ENCODE measurements around the gene COPZ2.
"Not testable (repeated sequence)": the region's sequence is repeated elsewhere in the genome, so short reads cannot be mapped to it uniquely, and the experiment has no call there.

The COPZ2 gene, protein sequence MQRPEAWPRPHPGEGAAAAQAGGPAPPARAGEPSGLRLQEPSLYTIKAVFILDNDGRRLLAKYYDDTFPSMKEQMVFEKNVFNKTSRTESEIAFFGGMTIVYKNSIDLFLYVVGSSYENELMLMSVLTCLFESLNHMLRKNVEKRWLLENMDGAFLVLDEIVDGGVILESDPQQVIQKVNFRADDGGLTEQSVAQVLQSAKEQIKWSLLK

GRCh38 chr17:48037036-48037837 lies at the start of gene COPZ2:
Gene COPZ2, minus strand, starts transcription at chr17:48037797. Its CDS starts 20 bp downstream, at chr17:48037777.
- peak; percentile 36 to 47 for DNase-seq (ENCODE audit: low read depth in 2 of 2)

DNA sequence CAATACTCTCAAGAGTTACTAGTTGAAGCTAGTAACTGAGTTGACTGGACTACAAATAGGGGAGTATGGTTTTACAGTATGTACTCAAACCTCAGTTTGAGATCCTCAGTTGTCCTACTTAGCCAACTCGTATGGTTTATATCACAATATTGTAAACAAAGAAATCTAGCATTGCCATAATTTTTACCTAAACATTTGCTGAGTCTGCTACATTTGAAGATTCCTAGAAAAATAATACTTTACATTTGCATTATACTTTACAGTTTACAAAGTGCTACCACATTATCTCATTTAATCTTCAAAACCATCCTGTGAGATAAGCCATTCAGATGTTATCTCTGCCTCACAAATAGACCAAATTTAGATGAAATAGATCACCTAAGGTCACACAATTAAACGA lies 47.3 kb upstream of the COPZ2 start:
- DNase-seq (ENCODE audit: low read depth in 2 of 2) = no peak

- no peak for DNase-seq (ENCODE audit: low read depth in 2 of 2)
These were observed 44.3 kb upstream of the COPZ2 start for GRCh38 chr17:48081858-48082257.

GRCh38 chr17:48077152-48077551 lies 39.6 kb upstream of the COPZ2 start:
- not testable (repeated sequence) for DNase-seq (ENCODE audit: low read depth in 2 of 2)

DNA sequence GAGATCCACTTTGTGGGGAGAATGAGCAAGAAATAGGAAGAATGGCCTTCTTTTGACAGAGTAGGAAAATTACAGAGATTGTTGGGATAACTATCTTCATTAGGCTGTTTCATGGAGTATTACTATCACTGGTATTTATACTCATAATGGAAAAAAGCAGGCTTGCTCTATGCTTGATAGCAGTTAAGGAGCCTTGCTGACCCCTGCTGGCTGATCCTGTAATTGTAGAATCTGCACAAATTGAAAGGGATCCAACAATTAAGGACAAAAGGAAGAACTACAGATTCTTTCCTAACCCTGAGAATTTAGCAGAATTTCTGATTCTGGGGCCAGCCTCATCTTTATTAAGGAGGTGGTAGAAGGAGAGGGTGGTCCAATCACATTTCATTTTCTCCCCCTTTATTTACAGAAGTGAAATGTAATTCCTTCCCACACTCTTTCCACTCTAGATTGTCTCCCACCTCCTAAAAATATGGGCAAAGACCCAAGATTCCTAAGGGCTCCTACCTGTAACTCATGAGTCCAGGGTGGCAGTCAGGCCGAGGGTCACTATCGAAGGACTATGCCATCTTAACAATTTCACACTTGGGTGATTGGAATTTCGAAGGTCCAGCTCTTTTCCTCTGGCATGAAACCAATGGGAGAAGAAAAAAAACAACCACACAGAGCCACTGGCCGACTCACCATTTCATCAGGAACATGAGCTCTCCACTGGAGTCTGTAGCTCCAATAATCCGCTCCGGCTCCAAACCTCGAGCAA lies 36.9 kb upstream of the COPZ2 start:
- DNase-seq (ENCODE audit: low read depth in 2 of 2) = peak in 1 of 2 experiments; percentile 70

GRCh38 chr17:48073566-48074094 lies 36.0 kb upstream of the COPZ2 start:
- not testable (repeated sequence) for DNase-seq (ENCODE audit: low read depth in 2 of 2)

GRCh38 chr17:48072811-48073210 lies 35.2 kb upstream of the COPZ2 start:
- DNase-seq (ENCODE audit: low read depth in 2 of 2) = not testable (repeated sequence)

- DNase-seq (ENCODE audit: low read depth in 2 of 2) = no peak
These were observed 34.1 kb upstream of the COPZ2 start for GRCh38 chr17:48071654-48072053.

DNA sequence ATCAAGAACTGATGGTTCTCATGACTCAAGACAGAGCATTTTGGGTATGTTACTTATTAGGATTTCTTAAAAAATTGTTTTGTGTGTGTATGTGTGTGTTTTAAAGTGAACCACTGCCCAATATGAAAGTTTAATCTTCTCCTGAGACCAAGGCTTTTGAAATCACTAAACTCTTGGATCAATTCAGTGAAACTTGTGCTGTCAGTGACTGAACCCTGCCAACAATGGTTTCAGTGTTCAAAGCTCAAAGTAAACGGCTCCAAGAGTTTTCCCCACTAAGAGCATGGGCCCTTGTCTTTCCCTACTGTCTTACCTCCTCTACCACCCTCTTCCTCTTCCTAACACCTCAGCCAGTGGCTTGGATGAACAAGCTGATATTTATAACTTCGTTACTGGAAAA lies 32.6 kb upstream of the COPZ2 start:
- DNase-seq (ENCODE audit: low read depth in 2 of 2) = no peak

GRCh38 chr17:48068491-48068961 lies 30.9 kb upstream of the COPZ2 start:
- DNase-seq (ENCODE audit: low read depth in 2 of 2) = no peak

DNA sequence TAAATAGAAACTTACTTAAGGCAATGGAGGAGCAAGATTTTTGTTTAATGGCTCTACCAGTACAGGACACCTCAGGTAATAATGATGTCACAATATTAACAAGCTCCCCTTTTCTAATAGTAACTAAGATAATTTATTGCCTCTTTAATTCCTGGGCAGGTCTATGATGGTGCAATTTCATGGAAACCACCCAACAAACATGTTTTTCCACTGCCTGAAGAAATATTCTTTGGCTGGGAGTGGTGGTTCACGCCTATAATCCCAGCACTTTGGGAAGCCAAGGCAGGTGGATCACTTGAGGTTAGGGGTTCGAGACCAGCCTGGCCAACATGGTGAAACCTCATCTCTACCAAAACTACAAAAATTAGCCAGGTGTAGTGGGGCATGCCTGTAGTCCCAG lies 30.2 kb upstream of the COPZ2 start:
- DNase-seq (ENCODE audit: low read depth in 2 of 2) = not testable (repeated sequence)

DNA sequence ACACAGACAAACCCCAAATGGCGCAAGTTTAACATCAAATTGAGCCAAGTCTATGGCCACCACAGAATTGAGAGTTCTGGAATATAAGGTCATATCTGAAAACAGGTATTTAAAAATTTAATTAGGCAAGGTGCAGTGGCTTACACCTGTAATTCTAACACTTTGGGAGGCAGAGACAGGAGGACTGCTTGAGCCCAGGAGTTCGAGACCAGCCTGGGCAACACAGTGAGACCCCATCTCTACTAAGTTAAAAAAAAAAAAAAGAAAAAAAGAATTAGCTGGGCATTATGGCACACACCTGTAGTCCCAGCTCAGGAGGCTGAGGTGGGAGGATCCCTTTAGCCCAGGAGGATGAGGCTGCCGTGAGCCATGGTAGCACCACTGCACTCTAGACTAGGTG lies 29.6 kb upstream of the COPZ2 start:
- no peak for DNase-seq (ENCODE audit: low read depth in 2 of 2)

- no peak for DNase-seq (ENCODE audit: low read depth in 2 of 2)
These were observed 29.1 kb upstream of the COPZ2 start for GRCh38 chr17:48066656-48067055.

- no peak for DNase-seq (ENCODE audit: low read depth in 2 of 2)
These were observed 28.6 kb upstream of the COPZ2 start for GRCh38 chr17:48066192-48066591.

- DNase-seq (ENCODE audit: low read depth in 2 of 2) = no peak
These were observed 27.0 kb upstream of the COPZ2 start for GRCh38 chr17:48064638-48065037.

DNA sequence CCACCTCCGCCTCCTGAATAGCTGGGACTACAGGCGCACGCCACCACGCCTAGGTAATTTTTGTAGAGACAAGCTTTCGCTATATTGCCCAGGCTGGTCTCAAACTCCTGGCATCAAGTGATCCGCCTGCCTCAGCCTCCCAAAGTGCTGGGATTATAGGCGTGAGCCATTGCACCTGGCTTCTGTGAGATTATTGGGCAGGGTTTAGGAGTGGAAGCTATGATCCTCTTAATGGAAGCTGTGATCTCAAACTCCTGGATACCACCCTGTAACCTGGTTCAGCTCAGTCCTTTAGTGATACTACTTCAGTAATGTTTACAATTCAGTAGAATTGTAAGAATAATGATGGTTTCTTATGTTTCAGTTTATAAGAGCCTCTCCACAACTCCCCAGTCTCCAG lies 24.7 kb upstream of the COPZ2 start:
- no peak for DNase-seq (ENCODE audit: low read depth in 2 of 2)

DNA sequence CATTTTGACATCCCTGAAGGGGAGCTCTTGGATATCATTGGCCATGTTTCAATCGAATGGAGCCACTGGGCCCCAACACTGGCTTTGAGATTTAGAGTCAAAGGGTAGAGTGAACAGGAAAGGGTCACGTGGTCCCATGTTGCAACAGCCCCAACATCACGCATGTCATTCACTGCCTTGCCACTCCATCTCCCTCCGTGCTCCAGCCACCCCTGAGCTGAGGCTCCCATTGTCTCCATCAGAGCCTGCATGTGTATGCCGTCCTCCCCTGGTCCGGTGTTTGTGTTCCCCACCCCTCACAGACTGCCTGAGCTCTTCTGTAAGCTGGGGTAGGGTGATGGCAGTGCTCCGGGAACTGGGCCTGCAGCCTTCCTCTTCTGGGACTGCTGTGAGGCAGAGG lies 22.7 kb upstream of the COPZ2 start:
- no peak for DNase-seq (ENCODE audit: low read depth in 2 of 2)

- no peak for DNase-seq (ENCODE audit: low read depth in 2 of 2)
These were observed 21.6 kb upstream of the COPZ2 start for GRCh38 chr17:48059125-48059668.

GRCh38 chr17:48058393-48059124 lies 21.0 kb upstream of the COPZ2 start:
- no peak for DNase-seq (ENCODE audit: low read depth in 2 of 2)

DNA sequence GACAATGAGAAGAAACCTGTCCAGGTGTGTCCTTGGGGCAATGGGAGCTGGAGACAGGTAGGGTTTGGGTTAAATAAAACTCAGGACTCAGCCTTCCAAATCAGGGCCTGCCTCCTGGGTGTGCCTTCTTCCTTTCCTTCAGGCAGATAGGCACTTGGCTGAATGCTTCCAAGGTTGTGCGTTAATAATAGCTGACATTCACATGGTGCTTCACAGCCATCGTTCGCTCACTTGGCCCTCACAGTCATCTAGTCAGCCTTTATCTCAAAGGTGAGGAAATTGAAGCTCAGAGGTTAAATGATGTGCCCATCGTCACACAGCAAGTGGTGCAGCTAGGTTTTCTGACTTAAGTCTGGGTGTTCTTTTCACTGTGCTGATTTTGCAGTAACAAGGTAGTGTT lies 20.0 kb upstream of the COPZ2 start:
- no peak for DNase-seq (ENCODE audit: low read depth in 2 of 2)

DNA sequence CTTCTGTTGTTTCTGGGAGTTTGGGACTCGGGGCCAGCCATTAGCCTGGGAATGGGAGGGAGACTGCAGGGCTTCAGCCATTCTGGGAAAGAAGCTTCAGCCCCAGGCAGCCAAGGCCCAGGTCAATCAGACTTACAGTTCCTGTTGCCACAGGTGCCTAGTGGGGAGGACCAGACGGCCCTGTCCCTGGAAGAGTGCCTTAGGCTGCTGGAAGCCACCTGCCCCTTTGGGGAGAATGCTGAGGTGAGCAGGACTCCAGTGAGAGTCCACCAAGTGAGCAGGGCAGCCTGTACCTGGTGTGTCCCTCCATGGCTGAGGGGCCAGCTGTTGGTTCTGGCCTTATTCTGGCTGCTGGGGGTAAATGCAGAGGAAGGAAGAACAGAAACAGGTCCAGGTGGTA lies 19.3 kb upstream of the COPZ2 start:
- DNase-seq (ENCODE audit: low read depth in 2 of 2) = no peak

All from stimulated activated CD4-positive, alpha-beta T cell treated with anti-CD3 and anti-CD28 coated beads, Interleukin-12 subunit alpha, Interleukin-12 subunit beta, amount 100 ng/mL, for 24 hours (primary cell).